GM13977 (cell line): Measurements from ENCODE around the gene PARD3B.

Source experiments
- DNase-seq: peaks from one replicate; pipeline ENCODE4 v3.0.0; 2012; ENCODE audit warnings: low spot score
- CTCF ChIP-seq: IDR thresholded peaks from 2 replicates; pipeline ENCODE4 v1.5.1; 2012; ENCODE audit warnings: mild to moderate bottlenecking, control low read depth; ENCODE audit not compliant: insufficient read depth; ENCODE audit errors: extremely low read depth, missing control alignments
- in situ Hi-C: fragments of 300-500 bp; cut with MboI; formaldehyde crosslinking; loops from one replicate; pipeline ENCODE4 v1.12.0; 2022; ENCODE audit warnings: low sequenced_read_pairs, low pct_unique_long_range_greater_than_20kb, mixed read lengths, inconsistent platforms; ENCODE audit not compliant: unreplicated experiment

The PARD3B gene

DNA sequence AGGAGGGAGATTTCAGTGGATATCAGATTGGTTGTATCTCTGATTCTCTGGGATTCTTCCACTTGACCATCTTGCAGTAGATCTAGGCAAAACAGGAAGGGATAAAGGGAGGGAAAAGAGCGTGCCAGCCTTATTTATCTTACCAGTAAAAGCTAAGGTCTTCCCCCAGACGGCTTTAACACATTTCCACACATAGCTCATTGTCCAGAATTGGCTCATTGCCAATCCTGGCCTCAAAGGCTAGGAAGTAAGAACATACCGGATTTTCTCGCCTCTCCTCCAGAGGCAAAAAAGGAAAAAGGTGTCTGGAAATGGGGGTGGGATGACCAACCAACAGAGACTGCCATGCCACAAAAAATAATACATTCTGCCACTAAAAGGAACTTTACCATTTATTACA, 725.4 kb downstream of the PARD3B start:
- TF ChIP-seq CTCF, result no peak
- no peak for DNase-seq
- in situ Hi-C loops, result no loop called here

- no peak for DNase-seq
- in situ Hi-C loops, result no loop called here
- TF ChIP-seq CTCF, result no peak
Measured at GRCh38 chr2:205273148-205273547, 727.9 kb downstream of the PARD3B start.

- no peak for TF ChIP-seq CTCF
- in situ Hi-C loops, result no loop called here
- no peak for DNase-seq
Measured at GRCh38 chr2:205273627-205274026, 728.4 kb downstream of the PARD3B start.

DNA sequence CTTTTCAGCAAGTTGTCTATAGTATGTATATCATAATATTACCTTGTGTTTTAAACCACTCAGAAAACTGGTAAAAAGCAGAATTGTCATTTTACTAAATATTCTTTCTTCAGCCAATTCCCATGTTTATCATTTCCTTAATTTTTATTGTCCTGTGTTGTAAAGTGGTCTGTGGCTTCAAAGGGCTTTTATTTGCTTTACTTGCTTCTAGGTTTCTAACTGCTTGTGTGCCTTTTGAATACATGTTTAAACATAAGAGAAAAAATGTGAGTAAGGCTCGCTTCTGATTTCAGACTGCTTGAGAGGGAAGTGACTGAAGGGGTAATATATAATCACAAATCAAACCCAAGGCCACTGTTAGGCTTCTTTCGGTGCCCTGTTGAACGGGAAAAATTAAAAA, 729.5 kb downstream of the PARD3B start:
- no peak for TF ChIP-seq CTCF
- in situ Hi-C loops, result no loop called here
- DNase-seq, result no peak

DNA sequence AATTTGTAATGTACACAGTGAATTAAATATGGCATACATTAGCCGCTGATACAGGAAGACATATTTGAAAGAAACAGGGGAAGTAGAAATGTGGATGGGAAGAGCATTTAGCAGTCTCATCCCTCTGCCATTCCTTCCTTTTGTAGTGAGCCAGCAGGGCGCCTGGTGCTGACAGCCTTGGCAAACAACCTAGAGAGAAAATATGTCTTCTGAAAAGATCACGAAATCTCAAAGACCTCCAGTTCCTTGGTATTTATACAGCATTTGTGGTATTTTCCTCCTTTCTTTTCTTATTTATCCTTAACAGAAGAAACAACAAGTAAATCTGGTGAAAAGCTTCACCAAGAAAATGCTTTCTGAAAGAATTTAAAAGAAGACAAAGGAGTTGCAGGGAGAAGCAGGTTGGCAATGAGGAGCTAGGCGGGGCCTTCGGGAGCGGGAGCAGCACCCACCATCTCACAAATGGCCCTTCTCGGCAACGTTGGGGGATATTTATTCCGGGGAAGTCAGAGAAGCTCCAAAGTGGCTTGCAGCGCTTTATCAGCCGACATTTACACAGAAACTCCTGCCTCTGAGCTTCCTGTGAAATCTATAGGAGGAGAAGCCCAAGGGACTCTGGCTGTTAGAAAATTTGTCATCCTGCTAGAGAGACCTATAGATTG, 731.0 kb downstream of the PARD3B start:
- DNase-seq, result no peak
- in situ Hi-C loops, result no loop called here
- TF ChIP-seq CTCF, result no peak

- in situ Hi-C loops, result no loop called here
- no peak for TF ChIP-seq CTCF
Measured at GRCh38 chr2:205280596-205281236, 735.4 kb downstream of the PARD3B start.

More at GRCh38 chr2:205280596-205281236, 735.4 kb downstream of the PARD3B start:
- no peak for DNase-seq
